ENCODE results near the gene TANGO2.

Gene TANGO2

DNA sequence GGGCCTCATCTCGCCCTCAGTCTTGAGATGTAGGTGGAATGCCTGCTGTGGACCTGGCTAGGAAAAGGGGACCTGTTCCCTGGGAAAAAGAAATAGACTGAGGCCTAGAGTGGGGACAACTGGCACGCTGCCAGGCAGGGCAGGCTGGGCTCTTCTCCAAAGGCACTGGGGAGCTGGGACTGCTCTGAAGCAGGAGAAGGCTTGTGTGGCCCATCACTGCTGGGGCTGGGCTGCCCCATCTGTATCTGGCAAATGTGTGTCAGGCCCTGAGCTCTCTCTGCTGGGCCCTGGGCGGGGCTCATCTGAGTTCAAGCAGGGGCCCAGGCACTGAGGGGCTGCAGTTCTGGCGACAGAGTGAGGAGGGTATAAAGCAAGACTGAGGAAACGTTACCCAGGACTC, 37.2 kb upstream of the TANGO2 start:
- DNase-seq: peak; percentile 11

DNA sequence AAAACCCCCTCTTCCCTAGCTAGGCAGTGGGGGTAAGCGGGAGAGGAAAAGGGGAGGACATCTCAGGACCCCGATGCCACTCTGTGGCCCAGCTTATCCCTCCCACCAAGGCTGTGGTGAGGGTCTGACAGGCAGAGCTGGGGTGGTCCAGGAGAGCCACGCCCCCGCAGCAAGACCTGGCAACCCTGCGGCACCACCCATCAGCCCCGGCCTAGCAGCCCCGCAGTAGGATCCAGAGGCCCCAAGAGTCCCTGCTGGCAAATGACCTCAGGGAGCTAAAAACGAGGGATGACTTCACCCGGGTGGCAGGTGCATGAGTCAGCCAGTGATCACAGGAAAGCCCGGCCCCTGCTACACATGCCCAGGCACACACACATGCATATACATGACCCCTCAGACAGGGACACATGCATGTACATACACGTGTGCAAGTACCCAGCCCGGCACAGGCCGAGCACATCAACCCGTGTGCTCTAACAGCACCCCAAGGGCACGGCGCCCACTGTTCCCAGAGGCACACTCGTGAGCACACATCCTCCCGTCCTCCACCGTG, 36.6 kb upstream of the TANGO2 start:
- peak; percentile 79 for DNase-seq

DNA sequence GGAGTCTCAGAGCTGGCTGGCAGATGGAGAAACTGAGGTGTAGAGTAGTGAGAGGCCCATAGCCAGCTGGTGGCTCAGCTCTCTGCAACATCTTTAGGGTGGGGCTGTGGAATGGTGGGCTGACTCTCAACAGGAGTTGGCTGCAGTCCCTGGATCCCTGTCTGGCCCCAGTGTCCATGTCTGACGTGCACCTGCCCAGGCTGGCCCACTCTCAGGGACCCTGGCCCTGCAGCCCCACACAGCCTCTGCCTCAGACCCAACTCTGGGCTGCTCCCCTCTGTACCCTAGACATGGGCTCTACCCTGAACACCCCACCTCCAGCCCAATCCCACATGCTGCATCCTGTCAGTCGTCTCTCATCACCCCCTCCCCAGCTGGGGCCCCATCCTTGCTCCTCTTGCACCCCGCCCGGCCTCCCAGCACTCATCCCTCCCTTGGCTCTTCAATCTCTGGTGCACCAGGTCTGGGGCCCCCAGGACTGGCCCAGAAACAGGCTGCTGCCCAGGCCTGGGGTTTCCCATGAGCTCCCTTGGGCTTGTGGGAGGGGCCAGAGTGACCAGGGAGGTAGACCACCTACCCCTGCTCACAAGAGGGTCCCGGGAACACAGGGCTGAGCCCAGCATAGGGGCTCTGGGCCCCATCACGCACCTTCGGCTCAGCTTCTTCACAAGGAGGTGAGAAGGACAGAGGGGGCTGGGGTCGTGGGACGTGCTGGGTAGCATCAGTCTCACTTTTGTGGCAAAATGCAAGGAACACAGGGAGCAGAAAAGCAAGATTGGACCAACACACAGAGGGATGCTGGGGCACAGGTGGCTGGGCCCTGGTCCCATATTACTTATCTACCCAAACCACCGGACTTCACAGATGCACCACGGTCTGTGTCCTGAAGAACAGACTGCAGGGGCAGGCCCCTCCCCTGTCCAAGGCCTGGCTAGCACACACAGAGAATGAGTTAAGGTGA, 35.8 kb upstream of the TANGO2 start:
- DNase-seq: no peak

DNA sequence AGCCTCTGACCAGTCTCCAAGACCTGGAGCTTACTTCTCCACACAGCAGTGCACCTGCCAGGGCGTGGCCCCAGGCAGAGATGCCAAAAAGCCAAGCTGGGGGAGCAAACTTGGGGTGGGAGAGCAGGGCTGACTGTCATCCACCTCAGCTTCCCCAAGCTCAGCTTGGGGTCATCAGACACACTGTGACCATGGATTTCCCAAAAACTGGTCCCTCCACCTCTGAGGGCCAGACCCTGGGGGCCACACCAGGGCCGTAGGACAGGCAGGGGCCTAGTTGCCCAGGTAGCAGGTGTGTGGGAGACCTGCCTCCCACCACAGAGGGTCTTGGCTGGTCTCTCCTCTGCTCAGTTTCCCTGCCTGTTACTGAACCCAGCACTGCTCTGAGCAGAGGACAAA, 34.9 kb upstream of the TANGO2 start:
- no peak for DNase-seq

DNA sequence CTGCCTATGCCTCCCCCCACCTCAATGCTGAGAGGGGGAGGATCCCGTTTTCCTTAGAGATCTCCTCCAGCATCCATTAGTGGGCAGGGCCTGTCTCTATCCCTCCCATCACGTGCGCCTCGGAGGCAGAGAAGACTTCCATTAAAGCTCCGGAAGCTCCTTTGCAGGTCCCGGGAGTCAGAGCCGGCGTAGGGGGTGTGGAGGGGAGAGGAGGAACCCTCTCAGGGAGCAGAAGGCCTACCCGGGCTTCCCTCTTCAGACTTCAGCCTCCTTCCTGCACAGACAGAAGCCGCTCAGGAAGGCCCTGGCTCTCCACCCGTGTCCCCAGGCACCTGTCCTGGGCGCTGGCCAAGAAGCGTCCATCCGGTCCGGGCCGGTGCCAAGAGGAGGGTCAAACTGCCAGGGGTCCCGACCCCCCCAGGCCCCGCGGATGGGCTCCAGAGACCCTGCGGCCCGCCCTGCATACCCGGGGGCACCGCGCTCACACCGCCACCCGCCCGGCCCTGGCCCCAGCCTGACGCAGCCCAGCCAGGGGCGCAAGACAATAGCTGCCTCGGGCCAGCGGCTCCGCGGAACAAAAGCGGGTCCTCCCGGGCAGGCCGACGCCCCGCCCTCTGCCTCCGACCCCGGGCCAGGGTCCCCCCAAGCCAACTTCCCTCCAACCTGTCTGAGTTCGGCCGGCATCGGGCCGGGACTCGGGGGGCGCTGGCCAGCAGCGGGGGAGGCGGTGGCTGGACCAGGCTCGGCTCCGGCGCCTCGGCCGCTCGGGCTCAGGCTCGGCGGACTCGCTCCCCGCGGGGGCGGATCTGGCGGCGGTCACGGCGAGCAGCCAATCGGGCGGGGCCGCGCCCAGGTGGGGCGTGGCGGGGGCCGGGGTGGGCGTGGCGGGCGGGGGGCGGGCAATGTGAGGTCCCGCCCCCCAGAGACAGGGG, 34.2 kb upstream of the TANGO2 start:
- peak; percentile 71 for DNase-seq

DNA sequence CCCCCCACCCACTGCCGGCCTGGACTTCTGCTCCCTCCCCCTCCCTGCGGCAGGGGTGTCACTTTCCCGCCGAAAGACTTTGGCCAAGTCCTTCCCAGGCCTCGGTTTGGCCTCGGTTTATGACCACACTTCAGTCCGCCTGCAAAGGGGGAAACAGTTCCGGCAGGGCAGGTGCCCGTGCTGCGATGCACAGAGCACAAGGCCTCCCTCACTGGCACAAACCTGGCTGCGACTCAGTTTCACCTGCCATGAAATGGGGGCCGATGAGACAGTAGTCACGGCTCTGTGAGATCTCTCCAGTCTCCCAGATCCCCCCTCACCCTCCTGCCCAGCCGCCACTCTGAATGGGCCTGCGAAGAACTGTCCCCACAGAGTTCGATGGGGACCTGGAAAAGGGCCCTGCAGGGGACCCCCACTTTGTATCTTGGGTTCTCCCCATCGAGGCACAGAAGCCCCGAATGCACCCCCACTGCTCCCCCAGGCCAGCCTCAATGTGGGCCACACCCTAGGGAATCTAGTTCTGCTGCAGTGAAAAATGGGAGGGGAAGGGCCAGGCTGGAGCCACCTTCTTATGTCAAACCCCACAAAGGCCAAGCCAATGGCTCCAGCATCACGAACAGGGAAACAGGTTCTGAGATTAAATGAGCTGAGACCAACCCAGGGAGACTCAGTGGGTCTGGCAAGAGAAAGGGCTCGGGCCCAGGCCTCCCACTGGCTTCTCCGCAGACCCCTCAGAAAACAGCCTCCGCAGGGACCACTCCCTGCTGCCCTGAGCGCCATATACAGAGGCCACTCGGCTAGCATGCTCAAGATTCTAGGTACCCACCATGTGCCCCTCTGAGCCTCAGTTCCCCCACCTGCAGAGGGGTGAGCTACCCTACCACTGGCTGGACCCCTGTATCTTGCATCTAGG, 33.3 kb upstream of the TANGO2 start:
- no peak for DNase-seq

DNA sequence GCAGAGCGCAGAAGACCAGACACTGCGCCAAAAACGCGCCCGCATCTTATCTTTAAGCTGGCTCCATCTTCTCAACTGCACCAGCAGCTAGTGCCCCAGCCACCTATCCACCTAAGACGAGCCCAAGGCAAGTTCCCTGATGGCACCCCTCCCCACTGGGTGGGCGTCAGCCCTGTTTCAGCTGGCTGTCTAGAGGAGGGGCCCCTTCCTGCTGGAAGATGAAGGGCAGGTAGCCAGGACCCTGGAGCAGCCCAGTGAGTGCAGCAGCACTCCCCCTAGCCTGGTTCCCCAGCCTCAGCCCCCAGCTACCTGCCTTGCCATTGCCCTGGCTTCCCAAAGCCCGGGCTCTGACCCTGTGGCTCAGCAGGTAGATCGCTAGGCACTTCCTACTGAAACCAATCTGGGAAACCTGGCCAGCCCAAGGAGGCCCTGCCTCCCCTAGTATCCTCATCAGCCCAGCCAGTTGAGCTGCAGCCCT, 32.5 kb upstream of the TANGO2 start:
- no peak for DNase-seq

DNA sequence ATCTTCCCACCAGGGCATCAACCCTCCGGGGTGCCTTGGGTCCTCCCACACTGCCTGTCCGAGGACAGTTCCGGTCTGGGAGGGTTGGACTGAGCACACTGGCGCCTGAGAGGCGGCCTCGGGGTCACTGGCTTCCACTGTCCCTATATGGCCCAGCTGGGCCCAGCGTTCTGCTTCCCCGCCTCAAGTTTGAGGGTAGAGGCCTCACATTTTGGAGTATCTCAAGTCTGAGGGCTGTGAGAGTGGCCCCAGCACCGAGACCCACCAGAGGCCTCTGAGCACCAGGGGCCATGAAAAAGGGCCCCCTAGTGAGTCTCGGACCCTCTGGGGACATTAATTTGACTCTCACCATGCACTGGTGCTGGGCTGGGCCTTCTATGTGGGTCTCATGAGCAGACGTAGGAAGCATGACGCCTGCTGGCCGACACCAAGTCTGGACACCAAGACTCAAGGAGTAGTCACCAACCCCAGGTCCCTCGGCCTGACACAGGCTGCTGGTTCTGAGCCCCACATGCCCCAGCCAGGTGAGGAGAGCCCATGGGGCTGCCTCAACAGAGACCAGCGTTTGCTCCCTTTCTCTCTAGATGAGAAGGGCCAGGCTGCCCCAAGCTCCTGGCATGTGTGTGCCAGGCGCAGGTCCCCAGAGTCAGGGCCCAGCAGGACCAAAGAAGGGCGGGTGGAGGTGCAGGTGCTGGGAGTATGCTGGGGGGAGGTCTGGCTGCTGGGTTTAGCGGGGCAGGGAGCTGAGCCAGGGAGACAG, 31.8 kb upstream of the TANGO2 start:
- DNase-seq: no peak

DNA sequence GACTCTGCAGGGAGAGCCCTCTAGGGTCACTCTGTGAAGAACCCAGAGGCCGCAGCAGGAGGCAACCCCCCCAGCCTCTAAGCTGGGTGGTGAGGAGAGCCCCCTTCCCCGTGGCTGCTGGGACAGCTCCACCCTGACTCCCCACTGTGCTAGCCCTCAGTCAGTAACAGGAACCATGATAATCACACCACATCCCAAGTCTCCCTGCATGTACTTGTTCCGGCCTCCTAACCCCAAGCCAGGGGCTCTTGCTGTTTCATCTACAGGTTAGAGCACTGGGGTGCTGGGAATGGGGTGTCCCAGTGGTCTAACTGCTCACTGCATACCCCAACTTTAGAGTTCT, 31.2 kb upstream of the TANGO2 start:
- no peak for DNase-seq

DNA sequence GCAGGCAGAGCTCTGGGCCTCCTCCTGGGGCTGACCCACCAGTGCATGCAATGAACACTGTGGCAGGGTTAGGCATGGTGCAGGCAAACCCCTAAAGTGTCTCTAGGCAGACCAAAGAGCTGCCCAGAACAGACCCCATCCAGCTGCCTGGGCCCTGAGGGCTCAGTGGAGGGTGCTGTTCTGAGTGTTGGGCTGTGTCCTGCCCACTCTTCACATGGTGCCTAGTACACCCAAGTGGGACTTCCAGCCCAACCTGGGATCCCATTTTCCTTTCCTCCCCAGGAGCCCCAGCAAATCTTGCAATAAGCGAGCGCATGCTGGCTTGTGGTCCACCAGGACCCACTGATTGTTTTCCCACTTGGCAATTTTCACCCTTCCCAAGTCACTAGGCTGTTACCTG, 30.7 kb upstream of the TANGO2 start:
- DNase-seq: no peak

DNA sequence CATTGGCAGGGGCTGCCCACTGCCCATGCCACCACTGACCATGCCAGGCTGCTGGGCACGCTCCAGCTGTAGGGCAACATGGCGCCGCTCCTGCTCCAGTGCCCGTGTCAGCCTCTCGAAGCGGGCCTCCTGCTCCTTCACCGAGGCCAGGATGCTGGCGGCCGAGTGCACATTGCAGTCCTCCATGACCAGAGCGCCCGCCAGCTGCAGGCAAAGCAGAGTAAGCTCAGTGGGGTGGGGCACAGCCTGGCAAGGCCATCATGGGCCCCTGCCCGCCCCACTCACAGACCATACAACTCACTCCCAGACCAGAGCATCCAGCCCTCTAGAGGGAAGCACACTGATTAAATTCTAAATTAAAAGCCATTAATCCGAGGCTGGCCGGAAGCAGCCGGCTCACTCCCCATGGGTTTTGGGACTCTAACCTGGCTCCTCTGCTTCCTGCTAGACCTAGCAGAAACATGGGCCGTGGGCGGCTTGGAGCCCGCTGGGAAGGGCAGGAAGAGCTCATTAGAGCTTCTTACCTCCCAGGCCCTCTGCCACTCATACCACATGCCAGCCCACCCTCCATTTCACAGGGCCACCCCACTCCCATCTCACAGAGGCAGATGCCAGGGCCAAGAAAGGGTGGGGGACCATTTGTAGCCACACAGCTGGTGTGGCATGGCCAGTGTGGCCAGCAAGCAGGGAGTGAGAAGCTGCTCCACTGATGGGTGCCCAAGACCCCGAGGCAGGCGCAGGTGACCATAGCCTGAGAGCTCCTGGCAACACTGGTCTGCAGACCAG, 30.1 kb upstream of the TANGO2 start:
- no peak for DNase-seq

DNA sequence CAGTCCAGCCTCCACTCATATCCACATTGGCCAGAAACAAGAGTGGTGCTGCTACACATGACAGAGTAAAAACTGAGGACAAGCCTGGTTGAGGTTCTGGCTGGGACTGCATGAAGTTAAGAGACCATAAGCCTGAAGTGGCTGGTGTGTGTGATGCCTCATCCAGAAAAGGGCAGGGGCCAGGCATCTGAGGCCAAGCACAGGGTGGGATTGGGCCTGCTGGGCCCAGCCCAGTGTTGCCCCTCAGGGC, 29.6 kb upstream of the TANGO2 start:
- no peak for DNase-seq

DNA sequence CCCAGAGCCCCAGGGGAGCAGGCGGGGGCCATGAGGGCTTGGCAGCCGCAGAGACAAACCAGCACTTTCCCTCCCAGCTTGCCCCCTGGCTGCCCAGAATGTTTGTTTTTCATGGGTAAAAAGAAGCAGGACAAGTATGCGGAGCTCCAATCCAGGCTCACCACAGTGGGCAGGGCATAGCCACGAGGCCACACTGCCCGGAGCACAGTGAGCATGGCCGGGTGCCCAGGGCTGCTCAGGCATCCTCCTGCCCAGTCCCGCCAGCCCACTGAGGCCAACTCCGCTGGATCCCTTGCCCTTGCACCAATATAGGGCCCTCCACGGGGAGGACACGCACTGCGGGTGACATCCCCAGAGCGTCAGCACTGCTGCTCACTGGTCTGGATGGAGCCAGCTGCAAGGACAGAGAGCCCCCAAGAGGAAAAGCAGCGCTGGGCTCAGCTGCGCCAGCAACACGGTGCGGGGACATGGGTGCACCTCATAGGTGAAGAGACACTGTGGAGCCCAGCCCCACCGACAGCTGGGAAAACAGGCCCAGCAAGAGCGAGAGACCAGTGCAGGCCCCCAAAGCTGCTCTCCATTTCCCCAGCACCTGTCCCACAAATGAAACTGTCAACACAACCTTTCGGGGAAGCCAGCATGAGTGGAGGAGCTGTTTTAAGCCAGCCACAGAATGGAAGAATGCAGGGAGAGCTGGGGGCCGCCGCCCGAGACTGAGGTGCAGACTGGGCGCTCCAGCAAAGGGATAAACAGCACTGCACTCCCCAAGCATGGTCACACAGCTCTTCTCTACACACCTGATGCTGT, 29.1 kb upstream of the TANGO2 start:
- DNase-seq: no peak

DNA sequence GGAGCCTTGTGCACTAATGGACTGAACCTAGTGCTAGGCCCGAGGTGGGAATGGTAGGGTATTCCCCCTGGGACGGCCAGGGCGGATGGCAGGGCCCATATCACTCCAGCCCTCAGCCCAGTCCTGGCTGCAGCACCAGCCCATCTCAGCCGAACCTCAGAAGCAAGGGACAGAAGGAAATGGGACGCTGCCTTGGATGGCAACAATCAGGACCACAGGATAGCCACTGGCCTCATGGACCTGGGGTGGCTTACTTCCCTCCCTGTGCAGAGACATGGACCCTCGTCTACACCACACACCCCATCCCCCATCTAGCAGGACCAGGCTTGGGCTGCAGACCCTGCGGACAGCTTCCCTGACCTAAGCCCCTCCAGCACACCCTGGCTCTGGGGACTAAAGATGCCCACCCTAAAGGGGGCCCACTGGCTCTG, 28.4 kb upstream of the TANGO2 start:
- DNase-seq: no peak

DNA sequence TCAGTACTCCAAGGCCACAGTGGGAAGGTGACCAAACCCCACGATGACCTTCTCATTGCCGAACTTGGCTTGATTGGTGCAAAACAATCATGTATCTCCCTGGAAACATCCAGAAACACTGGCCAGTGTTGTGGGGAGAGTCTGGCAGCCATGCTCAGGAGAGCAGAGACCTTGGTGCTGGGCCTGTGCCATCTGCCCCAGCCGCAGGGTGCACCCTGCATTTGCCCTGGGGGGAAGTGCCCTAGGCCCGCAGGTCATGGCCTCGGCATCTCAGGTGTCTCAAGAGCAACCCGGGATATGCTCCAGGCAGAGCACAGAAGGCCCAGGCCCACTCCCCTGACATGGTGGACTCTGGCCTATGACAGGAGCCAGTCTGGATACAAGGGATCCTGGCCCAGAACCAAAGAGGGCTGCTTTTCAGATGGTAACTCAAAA, 28.0 kb upstream of the TANGO2 start:
- no peak for DNase-seq

DNA sequence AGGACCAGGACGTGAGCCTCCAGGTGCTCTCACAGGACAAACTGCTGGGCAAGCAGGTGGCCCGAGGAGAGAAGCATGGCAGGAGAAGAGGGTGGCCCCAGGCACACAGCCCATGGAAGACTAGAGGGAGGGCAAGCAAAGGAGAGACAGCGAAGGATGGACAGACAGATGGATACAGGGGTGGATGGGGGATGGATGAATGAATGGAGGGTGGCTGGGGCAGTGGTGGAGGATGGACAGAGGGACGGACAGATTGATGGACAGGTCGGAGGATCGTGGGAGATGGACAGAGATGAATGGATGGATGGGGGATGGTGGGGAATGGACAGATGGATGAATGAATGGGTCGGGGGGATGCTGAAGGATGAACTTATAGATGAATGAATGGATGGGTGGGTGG, 27.0 kb upstream of the TANGO2 start:
- no peak for DNase-seq

DNA sequence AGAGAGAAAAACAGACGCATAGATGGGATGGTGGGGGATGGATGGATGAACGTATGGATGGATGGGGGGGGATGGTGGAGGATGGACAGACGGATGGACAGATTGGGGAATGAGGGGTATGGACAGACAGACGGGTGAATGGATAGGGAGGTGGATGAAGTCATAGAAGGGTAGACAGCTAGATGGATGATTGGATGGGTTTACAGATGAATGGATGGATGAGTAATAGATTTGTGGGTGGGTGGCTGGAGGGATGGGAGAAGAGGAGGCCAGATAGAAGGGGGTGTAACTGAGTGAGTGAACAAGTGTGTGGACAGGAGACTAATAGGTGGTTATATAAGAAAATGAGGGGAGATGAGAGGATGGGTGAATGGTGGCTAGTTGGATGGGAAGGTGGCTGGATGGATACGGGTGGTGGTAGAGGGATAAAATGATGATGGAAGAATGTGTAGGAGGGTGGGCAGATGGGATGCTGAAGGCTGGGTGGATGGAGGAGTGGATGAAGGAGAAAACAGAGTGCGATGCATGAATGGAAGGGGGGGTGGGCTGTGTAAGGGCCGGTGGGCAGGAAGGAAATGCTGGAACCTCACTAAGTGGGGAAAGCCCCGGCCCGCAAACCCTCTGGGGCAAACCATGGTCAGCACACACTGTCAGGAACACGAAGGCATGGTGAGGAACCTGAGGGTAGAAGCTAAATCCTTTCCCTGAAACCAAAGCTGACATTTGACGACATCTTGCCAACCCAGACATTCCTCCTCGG, 25.9 kb upstream of the TANGO2 start:
- no peak for DNase-seq

DNA sequence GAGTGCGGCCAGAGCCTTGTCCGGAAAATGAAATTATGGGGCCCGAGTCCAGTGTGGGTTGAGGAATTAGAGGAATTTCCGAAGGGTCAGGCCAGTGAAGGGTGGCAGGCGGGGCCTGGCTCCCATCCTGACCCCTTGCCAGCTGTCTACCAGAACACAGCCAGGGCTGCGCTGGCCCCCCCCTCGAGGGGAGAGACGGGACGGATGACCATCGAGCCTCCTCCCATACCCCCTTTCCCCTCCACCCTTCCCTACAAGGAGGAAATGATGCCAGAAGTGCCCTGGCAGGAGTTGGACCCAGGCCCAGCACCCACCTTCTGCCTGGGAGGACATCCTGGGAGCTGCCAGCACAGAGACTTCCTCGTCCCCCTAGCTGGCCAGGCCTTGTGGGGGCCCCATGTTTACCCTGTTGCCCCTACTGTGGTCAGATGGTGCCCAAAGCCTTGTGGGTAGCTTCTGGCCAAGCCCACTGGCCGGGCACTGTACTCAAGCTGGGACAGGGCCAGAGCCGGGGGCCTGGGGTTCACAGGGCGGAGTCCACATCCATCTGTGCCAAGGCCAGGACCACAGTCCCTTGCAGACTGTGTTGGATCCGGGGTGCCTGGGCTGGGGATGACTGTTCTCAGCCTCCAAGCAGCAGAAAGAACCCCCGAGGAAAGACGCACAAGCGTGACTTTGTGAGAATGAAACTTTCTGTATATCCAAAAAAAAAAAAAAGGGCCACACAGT, 25.1 kb upstream of the TANGO2 start:
- DNase-seq: no peak

Measured in fibroblast of skin of back (primary cell).